Measurements from ENCODE around the gene ADCY3. TPM values are rescaled to one million over a fixed set of nuclear protein-coding genes. Genes with fewer than 3 reads are reported as not detected.

Gene ADCY3
- total RNA-seq, 6 experiments from 2014 or later, result 54.4 to 80.7 (median 72.0) TPM

- Mint-ChIP-seq H3K4me3 (no peak overlapping the region), H3K4me1 (ENCODE audit: low read depth) (peaks cover 29% of the 10 kb centered on the region), H3K27me3 (ENCODE audit: insufficient read depth) (no peaks in the 10 kb centered on the region), H3K27ac (no peak overlapping the region), H3K36me3 (ENCODE audit: low read depth) (no peaks in the 10 kb centered on the region), H3K9me3 (no peaks in the 10 kb centered on the region)
- no peak for DNase-seq
- no peak for TF ChIP-seq CTCF (IDR thresholded peaks at IDR 0.05)
Measured at GRCh38 chr2:24873619-24874018, 46.4 kb downstream of the ADCY3 start.

- DNase-seq, result no peak
- H3K9me3 Mint-ChIP-seq, result no peaks in the 10 kb centered on the region
- no peak overlapping the region for H3K27ac Mint-ChIP-seq
- no peaks in the 10 kb centered on the region for H3K36me3 Mint-ChIP-seq (ENCODE audit: low read depth)
- peaks cover 18% of the 10 kb centered on the region for H3K4me1 Mint-ChIP-seq (ENCODE audit: low read depth)
- TF ChIP-seq CTCF (IDR thresholded peaks at IDR 0.05), result no peak
- H3K4me3 Mint-ChIP-seq, result no peak overlapping the region
- no peaks in the 10 kb centered on the region for H3K27me3 Mint-ChIP-seq (ENCODE audit: insufficient read depth)
Measured at GRCh38 chr2:24872344-24873115, 47.5 kb downstream of the ADCY3 start.

- Mint-ChIP-seq H3K27ac (no peak overlapping the region), H3K4me3 (no peak overlapping the region), H3K9me3 (no peaks in the 10 kb centered on the region), H3K27me3 (ENCODE audit: insufficient read depth) (no peaks in the 10 kb centered on the region), H3K36me3 (ENCODE audit: low read depth) (peaks cover 1% of the 10 kb centered on the region; the same call in 1 of the 2 replicates), H3K4me1 (ENCODE audit: low read depth) (peaks cover 14% of the 10 kb centered on the region)
- DNase-seq, result no peak
- no peak for TF ChIP-seq CTCF (IDR thresholded peaks at IDR 0.05)
Measured at GRCh38 chr2:24871852-24872333, 48.1 kb downstream of the ADCY3 start.

- Mint-ChIP-seq H3K9me3 (no peaks in the 10 kb centered on the region), H3K27ac (no peak overlapping the region), H3K4me1 (ENCODE audit: low read depth) (peaks cover 19% of the 10 kb centered on the region), H3K4me3 (no peak overlapping the region), H3K27me3 (ENCODE audit: insufficient read depth) (no peaks in the 10 kb centered on the region), H3K36me3 (ENCODE audit: low read depth) (peaks cover 5% of the 10 kb centered on the region; the same call in 1 of the 2 replicates)
- no peak for DNase-seq
- TF ChIP-seq CTCF (IDR thresholded peaks at IDR 0.05), result no peak
Measured at GRCh38 chr2:24870891-24871705, 48.9 kb downstream of the ADCY3 start.

GRCh38 chr2:24870440-24870839, 49.6 kb downstream of the ADCY3 start:
- Mint-ChIP-seq H3K9me3 (no peaks in the 10 kb centered on the region), H3K27me3 (ENCODE audit: insufficient read depth) (no peaks in the 10 kb centered on the region), H3K4me1 (ENCODE audit: low read depth) (peaks cover 19% of the 10 kb centered on the region), H3K4me3 (no peak overlapping the region), H3K27ac (no peak overlapping the region), H3K36me3 (ENCODE audit: low read depth) (peaks cover 5% of the 10 kb centered on the region; the same call in 1 of the 2 replicates)
- no peak for DNase-seq
- no peak for TF ChIP-seq CTCF (IDR thresholded peaks at IDR 0.05)

All from HFFc6 (cell line).